Osteoblast (primary cell): ENCODE measurements around the gene RAB3A. TPM values are rescaled to one million over a fixed set of nuclear protein-coding genes. Genes with fewer than 3 reads are reported as not detected.

Source experiments
- DNase-seq: peaks from one replicate; pipeline ENCODE4 v3.0.0; 2011; ENCODE audit warnings: low spot score, mixed read lengths; ENCODE audit not compliant: insufficient read length; ENCODE audit errors: missing footprints
- H2AFZ ChIP-seq: 2 replicates; pipeline ENCODE4 v1.6.0; 2011; ENCODE audit warnings: mild to moderate bottlenecking, low read length
- H3K27ac ChIP-seq: 2 replicates; pipeline ENCODE4 v1.5.1; 2011; ENCODE audit warnings: mild to moderate bottlenecking, low read depth, low read length, moderate library complexity
- H3K27me3 ChIP-seq: 2 replicates; pipeline ENCODE4 v1.6.0; 2012; ENCODE audit warnings: mild to moderate bottlenecking, control low read depth, inconsistent platforms, low read length, moderate library complexity; ENCODE audit not compliant: insufficient read depth
- H3K36me3 ChIP-seq: 2 replicates; pipeline ENCODE4 v1.5.1; 2011; ENCODE audit warnings: mild to moderate bottlenecking, low read length, control low read depth, moderate library complexity; ENCODE audit not compliant: insufficient read depth
- H3K4me1 ChIP-seq: 2 replicates; pipeline ENCODE4 v1.5.1; 2011; ENCODE audit warnings: mild to moderate bottlenecking, low read length, control low read depth, moderate library complexity; ENCODE audit not compliant: insufficient read depth
- H3K4me2 ChIP-seq: 2 replicates; pipeline ENCODE4 v1.6.0; 2011; ENCODE audit warnings: mild to moderate bottlenecking, low read length; ENCODE audit not compliant: insufficient read depth
- H3K4me3 ChIP-seq: fragments of 200-600 bp; sonication (generic); 3 replicates; pipeline ENCODE4 v1.5.1; 2012; ENCODE audit warnings: mild to moderate bottlenecking, low read length, inconsistent platforms; ENCODE audit not compliant: insufficient read depth
- H3K79me2 ChIP-seq: 2 replicates; pipeline ENCODE4 v1.6.0; 2012; ENCODE audit warnings: mild to moderate bottlenecking, low read length, control low read depth, inconsistent platforms; ENCODE audit not compliant: insufficient read depth
- H3K9me3 ChIP-seq: 2 replicates; pipeline ENCODE4 v1.5.1; 2011; ENCODE audit warnings: low read depth, low read length, control low read depth
- H4K20me1 ChIP-seq: 2 replicates; pipeline ENCODE4 v1.6.0; 2012; ENCODE audit warnings: mild to moderate bottlenecking, low read length, control low read depth; ENCODE audit not compliant: insufficient read depth
- total RNA-seq: library from RNA; depleted of rRNA; stranded (reverse); fragments of >200 nt; gene quantifications from 2 replicates; pipeline ENCODE4 v1.2.3, GENCODE V29; 2012
- TF ChIP-seq, protein P1 (sequence below): IDR thresholded peaks from 2 replicates; pipeline ENCODE4 v1.5.1; 2011; ENCODE audit warnings: mild to moderate bottlenecking, low read depth, low read length, moderate library complexity; ENCODE audit errors: extremely low read depth

RAB3A gene
- total RNA-seq, 1 donor = 0.72 TPM

DNA sequence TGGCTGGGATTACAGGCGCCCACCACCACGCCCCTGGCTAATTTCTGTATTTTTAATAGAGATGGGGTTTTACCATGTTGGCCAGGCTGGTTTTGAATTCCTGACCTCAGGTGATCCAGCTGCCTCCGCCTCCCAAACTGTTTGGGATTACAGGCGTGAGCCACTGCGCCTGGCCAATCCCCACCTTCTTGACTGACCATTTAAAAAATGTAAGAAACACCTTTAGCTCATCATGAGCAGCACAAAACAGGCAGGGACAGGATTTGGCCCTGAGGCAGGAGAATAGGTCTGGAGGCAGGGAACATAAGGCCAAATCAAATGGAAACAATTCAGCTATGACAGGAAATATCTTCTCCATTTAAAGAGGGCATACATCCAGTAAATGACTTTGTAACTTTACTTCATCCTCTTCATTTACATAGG lies 12.2 kb downstream of the RAB3A start:
- H3K27ac ChIP-seq = peak overlapping the region; percentile 95
- H2AFZ ChIP-seq = peak overlapping the region; percentile 91
- peaks cover 3% of the 10 kb centered on the region for H3K79me2 ChIP-seq
- peaks cover 19% of the 10 kb centered on the region for H3K4me1 ChIP-seq
- TF ChIP-seq, protein P1, sequence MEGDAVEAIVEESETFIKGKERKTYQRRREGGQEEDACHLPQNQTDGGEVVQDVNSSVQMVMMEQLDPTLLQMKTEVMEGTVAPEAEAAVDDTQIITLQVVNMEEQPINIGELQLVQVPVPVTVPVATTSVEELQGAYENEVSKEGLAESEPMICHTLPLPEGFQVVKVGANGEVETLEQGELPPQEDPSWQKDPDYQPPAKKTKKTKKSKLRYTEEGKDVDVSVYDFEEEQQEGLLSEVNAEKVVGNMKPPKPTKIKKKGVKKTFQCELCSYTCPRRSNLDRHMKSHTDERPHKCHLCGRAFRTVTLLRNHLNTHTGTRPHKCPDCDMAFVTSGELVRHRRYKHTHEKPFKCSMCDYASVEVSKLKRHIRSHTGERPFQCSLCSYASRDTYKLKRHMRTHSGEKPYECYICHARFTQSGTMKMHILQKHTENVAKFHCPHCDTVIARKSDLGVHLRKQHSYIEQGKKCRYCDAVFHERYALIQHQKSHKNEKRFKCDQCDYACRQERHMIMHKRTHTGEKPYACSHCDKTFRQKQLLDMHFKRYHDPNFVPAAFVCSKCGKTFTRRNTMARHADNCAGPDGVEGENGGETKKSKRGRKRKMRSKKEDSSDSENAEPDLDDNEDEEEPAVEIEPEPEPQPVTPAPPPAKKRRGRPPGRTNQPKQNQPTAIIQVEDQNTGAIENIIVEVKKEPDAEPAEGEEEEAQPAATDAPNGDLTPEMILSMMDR = no peak
- H3K4me2 ChIP-seq = peak overlapping the region; percentile 100
- no peaks in the 10 kb centered on the region for H3K27me3 ChIP-seq
- peaks cover 6% of the 10 kb centered on the region for H3K36me3 ChIP-seq
- H4K20me1 ChIP-seq = no peaks in the 10 kb centered on the region
- no peak for DNase-seq
- H3K4me3 ChIP-seq = peak overlapping the region; percentile 90
- no peaks in the 10 kb centered on the region for H3K9me3 ChIP-seq

GRCh38 chr19:18190278-18190677 lies 13.6 kb downstream of the RAB3A start:
- TF ChIP-seq, protein P1 = no peak
- Histone ChIP-seq H3K4me1 (peaks cover 19% of the 10 kb centered on the region), H3K4me2 (no peak overlapping the region)

GRCh38 chr19:18185538-18185937 lies 18.3 kb downstream of the RAB3A start:
- Histone ChIP-seq H3K4me3 (no peak overlapping the region), H3K36me3 (no peaks in the 10 kb centered on the region), H3K4me2 (no peak overlapping the region), H4K20me1 (no peaks in the 10 kb centered on the region), H3K79me2 (no peaks in the 10 kb centered on the region), H3K27me3 (no peaks in the 10 kb centered on the region), H3K27ac (no peak overlapping the region), H3K9me3 (no peaks in the 10 kb centered on the region), H3K4me1 (no peaks in the 10 kb centered on the region), H2AFZ (no peak overlapping the region)
- no peak for DNase-seq
- TF ChIP-seq, protein P1 = no peak

More at GRCh38 chr19:18190278-18190677, 13.6 kb downstream of the RAB3A start:
- no peaks in the 10 kb centered on the region for H3K36me3 ChIP-seq
- H3K9me3 ChIP-seq = no peaks in the 10 kb centered on the region
- H4K20me1 ChIP-seq = no peaks in the 10 kb centered on the region
- H3K79me2 ChIP-seq = peaks cover 3% of the 10 kb centered on the region
- no peaks in the 10 kb centered on the region for H3K27me3 ChIP-seq
- no peak overlapping the region for H3K4me3 ChIP-seq
- H2AFZ ChIP-seq = no peak overlapping the region
- H3K27ac ChIP-seq = no peak overlapping the region
- no peak for DNase-seq

DNA sequence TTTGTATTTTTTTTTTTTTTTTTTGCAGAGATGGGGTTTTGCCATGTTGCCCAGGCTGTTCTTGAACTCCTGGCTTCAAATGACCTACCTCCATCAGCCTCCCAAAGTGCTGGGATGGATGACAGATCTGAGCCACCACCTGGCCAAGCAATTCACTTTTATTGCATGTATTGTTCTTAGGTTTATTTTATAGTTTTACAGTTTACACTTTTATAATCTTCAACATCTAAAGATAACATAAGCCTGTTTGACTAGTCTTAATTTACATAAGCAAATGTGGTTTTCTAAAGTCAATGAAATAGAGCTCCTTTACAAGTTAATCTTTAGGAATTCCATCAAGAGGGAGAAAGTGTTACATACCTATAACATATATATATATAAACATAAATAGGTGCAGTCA lies 20.3 kb downstream of the RAB3A start:
- Histone ChIP-seq H3K9me3 (no peaks in the 10 kb centered on the region), H3K27ac (no peak overlapping the region), H4K20me1 (no peaks in the 10 kb centered on the region), H3K4me2 (no peak overlapping the region), H2AFZ (no peak overlapping the region), H3K4me3 (no peak overlapping the region), H3K4me1 (no peaks in the 10 kb centered on the region), H3K27me3 (no peaks in the 10 kb centered on the region), H3K36me3 (no peaks in the 10 kb centered on the region), H3K79me2 (no peaks in the 10 kb centered on the region)
- TF ChIP-seq, protein P1 = no peak
- DNase-seq = no peak
